Gastroesophageal sphincter (tissue), 3 donors: ENCODE data around the gene LAMA5.

Experiments
- CTCF ChIP-seq, 4 experiments: fragments of 200-600 bp in 2 of 4; fragments of 450-650 bp in 2 of 4; sonication (generic) in 1 of 4; IDR thresholded peaks; one replicate each; pipeline ENCODE4 v1.5.1; 2017 to 2019; ENCODE audit warnings: antibody characterized with exemption in 4 of 4, mild to moderate bottlenecking in 2 of 4, moderate library complexity in 2 of 4
- EP300 ChIP-seq: sonication (generic); formaldehyde crosslinking; IDR thresholded peaks from one replicate; pipeline ENCODE4 v1.6.1; 2017; ENCODE audit warnings: antibody characterized with exemption, mild to moderate bottlenecking
- POLR2A ChIP-seq, 2 donors: fragments of 450-650 bp; IDR thresholded peaks; one replicate each; pipeline ENCODE4 v1.6.1; 2017; ENCODE audit warnings: antibody characterized with exemption in 2 of 2, mild to moderate bottlenecking in 2 of 2, moderate library complexity in 1 of 2

GRCh38 chr20:62303340-62304226 is 63.5 kb downstream of the LAMA5 start:
- TF ChIP-seq CTCF (IDR thresholded peaks at IDR 0.05) (no peak), EP300 (no peak), POLR2A (IDR thresholded peaks at IDR 0.05) (no peak)
